Measurements from ENCODE around the gene BLCAP. TPM values are rescaled to one million over a fixed set of nuclear protein-coding genes. Genes with fewer than 3 reads are reported as not detected.

The BLCAP gene
- total RNA-seq, 1 donor from 2014 or later = 111 TPM

DNA sequence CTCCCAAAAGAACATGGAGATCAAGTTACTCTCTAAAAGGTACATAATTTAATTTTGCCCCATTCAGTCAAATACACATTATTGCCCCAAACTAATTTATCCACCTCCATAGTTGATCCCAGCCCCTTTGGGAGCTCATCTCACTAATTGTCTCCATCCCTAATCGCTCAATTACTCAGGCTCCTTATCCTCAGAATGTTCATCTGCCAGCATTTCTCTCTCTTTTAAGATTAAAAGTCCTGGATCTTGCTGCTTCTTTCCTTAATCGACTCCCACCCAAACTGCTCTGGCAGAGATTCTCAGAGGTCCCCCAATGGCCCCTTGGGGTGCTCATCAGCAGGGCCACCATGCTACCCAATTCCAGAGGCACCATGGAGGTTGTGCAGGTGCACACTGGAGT is 25.0 kb downstream of the BLCAP start:
- no peak overlapping the region for H2AFZ ChIP-seq (ENCODE audit: low read depth, low read length)
- no peak overlapping the region for H3K4me2 ChIP-seq (ENCODE audit: low read length)
- no peak overlapping the region for H3K4me3 Mint-ChIP-seq (ENCODE audit: unreplicated experiment)
- H3K27me3 ChIP-seq (ENCODE audit: insufficient read depth, low read length) = no peaks in the 10 kb centered on the region
- FAIRE-seq (no peak), DNase-seq (ENCODE audit: low read depth) (no peak)
- H3K9ac ChIP-seq (ENCODE audit: low read length) = no peak overlapping the region
- H3K79me2 ChIP-seq (ENCODE audit: insufficient read depth, low read length) = no peaks in the 10 kb centered on the region
- H3K9me3 Mint-ChIP-seq (ENCODE audit: unreplicated experiment) = no peaks in the 10 kb centered on the region
- H3K4me3 ChIP-seq (ENCODE audit: insufficient read depth, low read depth, low read length) = no peak overlapping the region
- no peaks in the 10 kb centered on the region for H3K36me3 Mint-ChIP-seq (ENCODE audit: low read depth, unreplicated experiment)
- TF ChIP-seq, protein P1, sequence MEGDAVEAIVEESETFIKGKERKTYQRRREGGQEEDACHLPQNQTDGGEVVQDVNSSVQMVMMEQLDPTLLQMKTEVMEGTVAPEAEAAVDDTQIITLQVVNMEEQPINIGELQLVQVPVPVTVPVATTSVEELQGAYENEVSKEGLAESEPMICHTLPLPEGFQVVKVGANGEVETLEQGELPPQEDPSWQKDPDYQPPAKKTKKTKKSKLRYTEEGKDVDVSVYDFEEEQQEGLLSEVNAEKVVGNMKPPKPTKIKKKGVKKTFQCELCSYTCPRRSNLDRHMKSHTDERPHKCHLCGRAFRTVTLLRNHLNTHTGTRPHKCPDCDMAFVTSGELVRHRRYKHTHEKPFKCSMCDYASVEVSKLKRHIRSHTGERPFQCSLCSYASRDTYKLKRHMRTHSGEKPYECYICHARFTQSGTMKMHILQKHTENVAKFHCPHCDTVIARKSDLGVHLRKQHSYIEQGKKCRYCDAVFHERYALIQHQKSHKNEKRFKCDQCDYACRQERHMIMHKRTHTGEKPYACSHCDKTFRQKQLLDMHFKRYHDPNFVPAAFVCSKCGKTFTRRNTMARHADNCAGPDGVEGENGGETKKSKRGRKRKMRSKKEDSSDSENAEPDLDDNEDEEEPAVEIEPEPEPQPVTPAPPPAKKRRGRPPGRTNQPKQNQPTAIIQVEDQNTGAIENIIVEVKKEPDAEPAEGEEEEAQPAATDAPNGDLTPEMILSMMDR (IDR thresholded peaks at IDR 0.05; ENCODE audit: insufficient read depth, low read depth, low read length) = no peak
- no peak for TF ChIP-seq EZH2 (IDR thresholded peaks at IDR 0.05; ENCODE audit: insufficient read depth, low read length)
- no peaks in the 10 kb centered on the region for H3K36me3 ChIP-seq (ENCODE audit: insufficient read depth, low read length)
- H3K4me1 ChIP-seq (ENCODE audit: insufficient read depth, low read length) = no peaks in the 10 kb centered on the region
- no peak overlapping the region for H3K27ac ChIP-seq (ENCODE audit: low read depth, low read length)
- no peaks in the 10 kb centered on the region for H3K9me3 ChIP-seq (ENCODE audit: insufficient read depth, low read depth, low read length)
- peaks cover 13% of the 10 kb centered on the region for H3K4me1 Mint-ChIP-seq (ENCODE audit: low read depth, unreplicated experiment)
- H4K20me1 ChIP-seq (ENCODE audit: insufficient read depth, low read length) = peaks cover 36% of the 10 kb centered on the region
- no peaks in the 10 kb centered on the region for H3K27me3 Mint-ChIP-seq (ENCODE audit: low read depth, unreplicated experiment)
- no peak overlapping the region for H3K27ac Mint-ChIP-seq (ENCODE audit: unreplicated experiment)

DNA sequence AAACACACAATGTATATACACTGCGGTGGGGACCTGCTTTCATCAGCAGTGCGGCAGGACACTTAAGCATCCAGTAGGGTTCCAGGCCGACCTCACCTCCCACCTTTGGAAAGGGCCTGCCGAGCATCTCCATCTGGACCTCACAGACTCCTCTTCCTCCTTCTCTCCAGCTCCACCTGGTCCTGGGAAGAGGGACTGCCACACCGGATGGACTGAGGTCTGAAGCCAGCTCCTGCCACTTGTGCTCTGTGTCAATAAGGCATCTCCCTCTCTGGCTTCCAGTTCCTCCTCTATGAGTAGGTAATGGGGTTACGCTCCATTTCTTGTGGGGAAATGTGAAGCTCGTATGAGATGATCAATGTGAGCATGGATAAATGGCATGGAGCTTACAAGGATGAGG is 25.7 kb downstream of the BLCAP start:
- Histone ChIP-seq H3K9ac (ENCODE audit: low read length) (no peak overlapping the region), H3K9me3 (ENCODE audit: insufficient read depth, low read depth, low read length) (no peaks in the 10 kb centered on the region), H3K79me2 (ENCODE audit: insufficient read depth, low read length) (no peaks in the 10 kb centered on the region), H3K27ac (ENCODE audit: low read depth, low read length) (no peak overlapping the region), H3K4me1 (ENCODE audit: insufficient read depth, low read length) (no peaks in the 10 kb centered on the region), H3K4me3 (ENCODE audit: insufficient read depth, low read depth, low read length) (no peak overlapping the region), H2AFZ (ENCODE audit: low read depth, low read length) (no peak overlapping the region), H3K27me3 (ENCODE audit: insufficient read depth, low read length) (no peaks in the 10 kb centered on the region), H4K20me1 (ENCODE audit: insufficient read depth, low read length) (peaks cover 32% of the 10 kb centered on the region), H3K4me2 (ENCODE audit: low read length) (no peak overlapping the region), H3K36me3 (ENCODE audit: insufficient read depth, low read length) (no peaks in the 10 kb centered on the region)
- H3K4me1 Mint-ChIP-seq (ENCODE audit: low read depth, unreplicated experiment) = peaks cover 14% of the 10 kb centered on the region
- no peaks in the 10 kb centered on the region for H3K9me3 Mint-ChIP-seq (ENCODE audit: unreplicated experiment)
- TF ChIP-seq, protein P1 (IDR thresholded peaks at IDR 0.05; ENCODE audit: insufficient read depth, low read depth, low read length) = no peak
- no peak for TF ChIP-seq EZH2 (IDR thresholded peaks at IDR 0.05; ENCODE audit: insufficient read depth, low read length)
- FAIRE-seq (no peak), DNase-seq (ENCODE audit: low read depth) (no peak)
- no peak overlapping the region for H3K27ac Mint-ChIP-seq (ENCODE audit: unreplicated experiment)
- H3K4me3 Mint-ChIP-seq (ENCODE audit: unreplicated experiment) = no peak overlapping the region
- H3K27me3 Mint-ChIP-seq (ENCODE audit: low read depth, unreplicated experiment) = no peaks in the 10 kb centered on the region
- H3K36me3 Mint-ChIP-seq (ENCODE audit: low read depth, unreplicated experiment) = no peaks in the 10 kb centered on the region

DNA sequence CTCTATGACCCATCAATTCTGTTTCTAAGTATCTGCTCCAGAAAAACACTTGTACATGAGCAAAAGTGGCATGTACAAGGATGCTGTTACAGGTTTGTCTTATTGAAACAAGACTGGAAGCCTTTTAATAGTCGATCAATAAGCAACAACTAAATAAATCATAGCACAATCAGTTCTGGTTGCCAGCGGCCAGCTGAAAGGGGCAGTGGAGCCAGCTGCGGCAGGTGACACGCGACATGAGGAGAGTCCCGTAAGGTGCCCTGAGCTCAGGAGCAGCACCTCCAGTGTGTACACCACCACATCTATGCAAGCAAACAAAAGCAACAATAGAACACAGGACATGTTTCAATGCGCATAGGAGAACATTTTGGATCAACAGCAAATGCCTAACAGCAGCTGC is 27.4 kb downstream of the BLCAP start:
- Histone ChIP-seq H2AFZ (ENCODE audit: low read depth, low read length) (no peak overlapping the region), H3K9me3 (ENCODE audit: insufficient read depth, low read depth, low read length) (no peaks in the 10 kb centered on the region), H3K9ac (ENCODE audit: low read length) (no peak overlapping the region), H3K4me2 (ENCODE audit: low read length) (no peak overlapping the region), H3K27me3 (ENCODE audit: insufficient read depth, low read length) (no peaks in the 10 kb centered on the region), H3K36me3 (ENCODE audit: insufficient read depth, low read length) (no peaks in the 10 kb centered on the region), H3K27ac (ENCODE audit: low read depth, low read length) (no peak overlapping the region), H3K79me2 (ENCODE audit: insufficient read depth, low read length) (no peaks in the 10 kb centered on the region), H3K4me3 (ENCODE audit: insufficient read depth, low read depth, low read length) (no peak overlapping the region), H4K20me1 (ENCODE audit: insufficient read depth, low read length) (peaks cover 21% of the 10 kb centered on the region), H3K4me1 (ENCODE audit: insufficient read depth, low read length) (no peaks in the 10 kb centered on the region)
- no peaks in the 10 kb centered on the region for H3K9me3 Mint-ChIP-seq (ENCODE audit: unreplicated experiment)
- peaks cover 14% of the 10 kb centered on the region for H3K4me1 Mint-ChIP-seq (ENCODE audit: low read depth, unreplicated experiment)
- peaks cover 2% of the 10 kb centered on the region for H3K36me3 Mint-ChIP-seq (ENCODE audit: low read depth, unreplicated experiment)
- H3K27me3 Mint-ChIP-seq (ENCODE audit: low read depth, unreplicated experiment) = no peaks in the 10 kb centered on the region
- FAIRE-seq = no peak
- H3K27ac Mint-ChIP-seq (ENCODE audit: unreplicated experiment) = no peak overlapping the region
- no peak overlapping the region for H3K4me3 Mint-ChIP-seq (ENCODE audit: unreplicated experiment)
- TF ChIP-seq, protein P1 (IDR thresholded peaks at IDR 0.05; ENCODE audit: insufficient read depth, low read depth, low read length) = no peak
- no peak for TF ChIP-seq EZH2 (IDR thresholded peaks at IDR 0.05; ENCODE audit: insufficient read depth, low read length)
- DNase-seq (ENCODE audit: low read depth) = no peak

All from astrocyte (in vitro differentiated cells and primary cell).